Adrenal gland (tissue), 5 donors: Measurements from ENCODE around the gene ITCH.

Experiments used
- CTCF ChIP-seq, 6 experiments: fragments of 450-650 bp in 4 of 6; fragments of 200-600 bp in 2 of 6; sonication (generic) in 1 of 6; IDR thresholded peaks; 1 replicate in 5 of 6; 2 replicates in 1 of 6; pipeline versions ENCODE4 v1.5.1 to v1.8.0; 2016 to 2021; ENCODE audit warnings: antibody characterized with exemption in 6 of 6, mild to moderate bottlenecking in 2 of 6, moderate library complexity in 1 of 6
- POLR2A ChIP-seq, 2 donors: fragments of 450-650 bp; IDR thresholded peaks; one replicate each; pipeline ENCODE4 v1.6.1; 2017; ENCODE audit warnings: antibody characterized with exemption in 2 of 2, mild to moderate bottlenecking in 2 of 2, moderate library complexity in 1 of 2
- donor health status: DM: no; HTN: no; CAD: no.

- TF ChIP-seq CTCF (IDR thresholded peaks at IDR 0.05) (no peak), POLR2A (IDR thresholded peaks at IDR 0.05) (no peak)
Measured at GRCh38 chr20:34331838-34332237, 31.2 kb upstream of the ITCH start.
